Measurements from ENCODE around the gene NR4A3. TPM values are rescaled to one million over a fixed set of nuclear protein-coding genes. Genes with fewer than 3 reads are reported as not detected.

Gene NR4A3
- total and polyA plus RNA-seq, 2 of the 13 experiments (the other 11 are each of a cell fraction or from before 2014, with no cell fraction given): 0.02 to 0.09 TPM

GRCh38 chr9:99821396-99822108, at the start of gene NR4A3 (continued):
- no peak for TF ChIP-seq ZNF17 (CRISPR knock-in tag; IDR thresholded peaks at IDR 0.05)
- no peak for TF ChIP-seq SRY (CRISPR knock-in tag; IDR thresholded peaks at IDR 0.05)
- TF ChIP-seq RFX5 (IDR thresholded peaks at IDR 0.05; ENCODE audit: low read depth, low read length): no peak
- TF ChIP-seq DR1 (CRISPR knock-in tag; IDR thresholded peaks at IDR 0.05): no peak
- 0 out of 2 replicates have a peak, but pooled peaks have one; percentile 26 for TF ChIP-seq HMGXB3 (CRISPR knock-in tag; IDR thresholded peaks at IDR 0.05; ENCODE audit: borderline replicate concordance)
- TF ChIP-seq BATF2 (CRISPR knock-in tag; IDR thresholded peaks at IDR 0.05): no peak
- peak; percentile 7 for TF ChIP-seq SKI (IDR thresholded peaks at IDR 0.05; ENCODE audit: partially characterized antibody)
- no peak for TF ChIP-seq HNRNPK (IDR thresholded peaks at IDR 0.05; ENCODE audit: low read depth, low read length, poor library complexity, severe bottlenecking)
- peak; percentile 37; the same call in 1 of the 2 replicates for TF ChIP-seq POGZ (CRISPR knock-in tag; IDR thresholded peaks at IDR 0.05)
- no peak for TF ChIP-seq ZSCAN29 (CRISPR knock-in tag; conservative IDR thresholded peaks at IDR 0.05)
- TF ChIP-seq HNRNPLL (IDR thresholded peaks at IDR 0.05; ENCODE audit: low read depth, low read length, poor library complexity, severe bottlenecking): peak; percentile 93
- no peak for TF ChIP-seq UBTF (CRISPR knock-in tag; IDR thresholded peaks at IDR 0.05)
- TF ChIP-seq FLYWCH1 (CRISPR knock-in tag; IDR thresholded peaks at IDR 0.05): no peak
- no peak for TF ChIP-seq ZSCAN9 (CRISPR knock-in tag; IDR thresholded peaks at IDR 0.05; ENCODE audit: borderline replicate concordance)
- peak; percentile 35; the same call in 1 of the 2 replicates for TF ChIP-seq GATAD2A (CRISPR knock-in tag; IDR thresholded peaks at IDR 0.05)
- TF ChIP-seq ZBTB20 (CRISPR knock-in tag; IDR thresholded peaks at IDR 0.05; ENCODE audit: borderline replicate concordance, low read depth): 0 out of 2 replicates have a peak, but pooled peaks have one; percentile 9
- TF ChIP-seq ZNF205 (CRISPR knock-in tag; IDR thresholded peaks at IDR 0.05): peak; percentile 16; the same call in 1 of the 2 replicates
- TF ChIP-seq TCF7L2 (IDR thresholded peaks at IDR 0.05; ENCODE audit: low read depth, low read length): no peak
- peak; percentile 12; the same call in 1 of the 2 replicates for TF ChIP-seq MNT (IDR thresholded peaks at IDR 0.05)
- no peak; the same call in 1 of the 2 replicates for TF ChIP-seq ZNF580 (CRISPR knock-in tag; IDR thresholded peaks at IDR 0.05; ENCODE audit: borderline replicate concordance, low read depth)
- TF ChIP-seq ISL2 (CRISPR knock-in tag; IDR thresholded peaks at IDR 0.05): no peak; the same call in 1 of the 2 replicates

Measured in HepG2 (cell line).